NCI-H510A (cell line): ENCODE results near the gene DNASE2B.

Source experiments
- DNase-seq: peaks from one replicate; lab custom pipeline; 2025; lab: John Stamatoyannopoulos, UW

DNASE2B gene

GRCh38 chr1:84374991-84375696, 23.1 kb upstream of the DNASE2B start:
- DNase-seq: no peak

DNA sequence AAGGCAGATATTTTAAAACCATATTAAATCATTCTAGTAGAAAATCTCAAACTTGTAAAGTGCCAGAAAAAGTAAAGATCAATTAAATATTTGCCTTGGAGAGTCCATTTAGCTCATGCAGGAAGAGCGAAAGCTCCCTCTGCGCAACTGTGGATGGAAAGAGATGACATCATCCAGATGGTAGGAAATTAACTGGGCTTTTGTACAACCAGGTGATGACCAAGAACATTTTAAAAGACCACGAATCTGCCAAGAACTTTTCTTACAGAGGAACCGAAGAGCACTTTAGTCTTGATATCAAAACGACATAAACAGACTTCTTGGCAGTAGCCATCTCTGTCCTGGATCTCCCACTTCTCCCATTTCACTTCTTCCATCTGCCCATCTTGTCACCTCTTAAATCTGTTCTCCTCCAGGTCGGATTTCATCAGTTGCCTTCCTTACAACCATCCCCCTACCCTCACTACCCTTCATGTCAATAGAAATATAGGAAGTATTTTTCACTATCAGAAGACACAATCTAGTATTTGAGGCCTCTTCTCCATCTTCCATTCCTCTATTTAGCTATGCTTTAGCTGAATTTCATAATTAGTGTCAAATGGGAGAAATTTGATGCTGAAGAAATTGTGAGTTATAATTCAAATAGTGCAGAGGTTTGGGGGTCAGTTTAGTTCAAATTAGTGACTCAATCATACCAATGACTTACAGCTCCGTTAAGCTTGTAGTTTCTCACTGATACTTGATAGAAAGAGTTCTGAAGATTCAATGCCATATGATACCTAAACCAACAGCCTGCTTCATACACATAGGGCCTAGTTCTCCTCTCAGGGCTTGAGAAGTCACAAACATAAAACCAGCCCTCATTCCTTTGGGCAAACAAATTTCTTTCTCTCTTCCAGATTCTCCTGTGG, 22.0 kb upstream of the DNASE2B start:
- DNase-seq: no peak

- DNase-seq: no peak
These were observed 20.7 kb upstream of the DNASE2B start for GRCh38 chr1:84377480-84378095.

- DNase-seq: no peak
These were observed 19.0 kb upstream of the DNASE2B start for GRCh38 chr1:84379138-84379916.

DNA sequence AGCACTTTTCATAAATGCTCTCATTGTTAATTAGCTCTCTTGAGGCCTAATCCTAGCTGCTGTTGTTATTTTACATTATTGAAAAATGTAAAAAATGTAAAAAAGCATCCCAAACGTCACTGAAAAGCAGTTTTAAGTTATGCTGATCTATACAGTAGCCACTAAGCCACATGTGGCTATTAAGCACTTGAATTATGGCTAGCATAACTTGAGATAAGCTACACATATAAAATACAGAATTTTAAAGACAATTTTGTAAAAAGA, 18.4 kb upstream of the DNASE2B start:
- no peak for DNase-seq

GRCh38 chr1:84382127-84382526, 16.2 kb upstream of the DNASE2B start:
- no peak for DNase-seq

DNA sequence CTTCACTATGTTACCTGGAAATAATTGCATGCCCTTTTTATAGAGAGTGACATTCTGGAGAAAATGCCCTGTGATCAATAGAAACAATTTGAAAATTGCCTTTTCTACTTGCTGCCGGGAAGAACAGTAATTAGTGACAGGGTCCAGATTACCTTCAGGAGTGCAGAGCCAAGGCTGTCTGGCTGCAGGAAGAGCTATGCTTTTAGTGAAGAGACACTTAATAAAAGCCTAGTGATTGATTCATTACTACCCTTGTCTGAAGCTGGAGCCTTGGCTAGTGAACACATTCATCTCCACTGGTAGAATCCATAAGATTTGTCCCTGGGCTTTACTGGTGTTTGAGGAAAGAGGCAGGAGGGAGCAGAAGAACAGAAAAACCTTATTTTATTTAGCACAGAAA, 12.9 kb upstream of the DNASE2B start:
- no peak for DNase-seq

GRCh38 chr1:84386716-84387479, 11.4 kb upstream of the DNASE2B start:
- DNase-seq: no peak

DNA sequence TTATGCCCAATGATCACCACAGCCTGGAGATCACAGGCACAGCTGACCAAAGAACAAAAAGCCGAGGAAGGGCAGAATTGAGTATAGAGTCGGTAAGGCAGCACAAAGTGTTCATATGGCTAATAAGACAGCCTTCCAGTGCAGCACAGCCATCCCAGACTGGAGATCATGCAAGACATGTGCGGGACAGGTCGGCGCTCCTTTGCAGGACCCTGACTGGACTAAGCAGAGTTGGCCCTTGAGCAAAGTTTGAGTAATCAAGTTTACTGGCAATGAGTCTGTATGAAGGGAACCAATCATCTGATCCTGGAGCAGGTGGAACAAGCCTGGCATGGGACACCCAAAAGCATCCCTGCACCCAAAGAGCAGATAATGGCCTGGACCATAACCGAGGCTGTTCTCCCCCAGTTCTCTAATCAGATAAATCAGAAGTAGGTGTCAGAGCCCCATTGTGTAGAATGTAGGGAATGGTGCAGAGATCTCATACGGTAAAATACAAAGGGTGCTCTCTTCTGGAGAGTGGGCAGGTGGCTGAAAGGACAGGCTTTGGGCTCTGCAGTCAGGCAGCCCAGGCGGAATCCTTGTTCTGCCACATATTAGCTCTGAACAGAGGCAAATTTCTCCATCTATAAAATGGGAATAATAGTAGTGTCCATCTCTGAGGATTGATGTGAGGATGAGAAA, 10.7 kb upstream of the DNASE2B start:
- no peak for DNase-seq

DNA sequence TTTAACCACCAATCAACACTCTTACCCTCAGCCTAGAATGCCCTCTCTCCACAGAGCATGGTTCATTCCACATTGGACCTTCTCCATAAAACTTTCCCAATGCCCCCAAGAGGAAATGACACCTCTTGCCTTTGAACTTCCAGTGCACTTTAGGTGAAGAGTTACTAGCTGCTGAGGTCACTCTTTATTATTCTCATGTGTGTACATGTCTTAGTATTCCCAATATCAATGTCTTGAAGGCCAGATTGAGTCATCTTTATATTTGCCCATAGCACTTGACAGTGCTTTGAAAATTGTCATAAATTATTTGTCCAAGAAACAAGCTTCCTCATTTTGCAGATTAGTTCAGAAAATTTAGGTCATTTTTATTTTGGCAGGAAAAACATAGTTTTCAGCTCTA, 8.1 kb upstream of the DNASE2B start:
- no peak for DNase-seq

DNA sequence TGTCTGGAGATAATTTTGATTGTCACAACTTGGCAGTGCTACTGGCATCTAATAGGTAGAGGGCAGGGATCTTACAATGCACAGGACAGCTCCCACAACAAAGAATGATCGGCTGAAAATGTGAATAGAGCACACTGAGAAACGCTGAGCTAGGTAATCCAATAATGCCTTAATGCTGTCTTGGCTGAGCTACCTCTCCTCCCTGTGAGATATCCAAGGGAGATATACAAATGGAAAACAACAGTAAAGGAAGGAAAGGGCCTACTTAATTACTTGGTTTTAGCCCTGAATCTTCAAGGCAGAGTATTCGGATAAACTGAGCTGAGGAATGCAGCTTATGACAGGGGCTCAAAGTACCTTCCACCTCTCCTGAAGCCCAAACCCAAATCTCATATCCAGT, 2.9 kb downstream of the DNASE2B start:
- no peak for DNase-seq

DNA sequence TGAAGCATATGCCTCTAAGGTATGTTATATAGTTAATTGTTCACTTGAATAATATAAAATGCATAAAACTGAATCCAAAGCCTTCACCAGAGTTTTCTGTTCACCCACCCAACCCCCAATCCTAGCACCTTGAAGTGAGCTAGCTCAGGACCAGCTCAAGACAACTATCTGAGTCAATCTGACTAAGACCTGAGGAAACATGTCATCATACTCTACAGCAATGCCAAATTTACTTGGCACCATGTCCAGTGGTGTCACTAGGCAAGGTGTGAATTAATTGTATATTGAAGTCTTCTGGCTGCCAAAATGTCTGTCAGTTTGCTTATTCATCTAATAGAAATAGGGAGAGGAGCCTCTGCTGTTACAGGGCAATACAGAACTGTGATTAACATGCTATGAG, 3.8 kb downstream of the DNASE2B start:
- DNase-seq: no peak

- DNase-seq: no peak
These were observed 4.2 kb downstream of the DNASE2B start for GRCh38 chr1:84402501-84402900.

DNA sequence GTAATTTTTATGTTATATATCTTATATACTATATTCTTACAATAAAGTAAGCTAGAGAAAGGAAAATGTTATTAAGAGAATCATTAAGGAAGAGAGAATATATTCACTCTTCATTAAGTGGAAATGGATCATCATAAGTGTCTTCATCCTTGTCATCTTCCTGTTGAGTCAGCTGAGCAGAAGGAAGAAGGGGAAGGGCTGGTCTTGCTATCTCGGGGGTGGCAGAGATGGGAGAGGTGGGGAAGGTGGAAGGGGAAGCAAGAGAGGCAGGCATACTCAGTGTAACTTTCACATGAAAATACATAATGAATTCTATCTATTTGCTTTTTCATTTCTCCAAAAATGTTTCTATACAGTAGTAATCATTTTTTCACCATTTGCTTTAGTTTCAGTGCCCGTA, 5.1 kb downstream of the DNASE2B start:
- DNase-seq: no peak

GRCh38 chr1:84406346-84406861, 8.1 kb downstream of the DNASE2B start:
- DNase-seq: no peak

- no peak for DNase-seq
These were observed 9.2 kb downstream of the DNASE2B start for GRCh38 chr1:84407524-84407923.

- DNase-seq: no peak
These were observed 9.7 kb downstream of the DNASE2B start for GRCh38 chr1:84407958-84408422.

DNA sequence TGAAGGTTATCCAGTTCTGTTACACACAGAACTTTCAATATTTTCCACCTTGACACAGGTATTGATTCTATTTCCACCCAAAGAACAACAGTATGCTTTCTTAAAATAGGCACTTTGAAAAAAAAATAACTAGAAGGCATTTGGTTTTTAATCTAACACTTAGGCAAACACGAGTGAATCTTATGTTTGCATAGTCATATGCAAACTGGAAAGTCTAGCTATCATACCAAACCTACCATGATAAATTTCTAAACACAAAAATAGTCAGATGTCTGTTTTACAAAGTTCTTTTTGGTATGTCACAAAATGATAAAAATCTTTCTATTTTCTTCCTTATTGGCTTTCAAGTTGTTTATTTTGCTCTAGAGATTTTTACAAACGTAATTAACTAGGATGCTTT, 11.6 kb downstream of the DNASE2B start:
- no peak for DNase-seq

DNA sequence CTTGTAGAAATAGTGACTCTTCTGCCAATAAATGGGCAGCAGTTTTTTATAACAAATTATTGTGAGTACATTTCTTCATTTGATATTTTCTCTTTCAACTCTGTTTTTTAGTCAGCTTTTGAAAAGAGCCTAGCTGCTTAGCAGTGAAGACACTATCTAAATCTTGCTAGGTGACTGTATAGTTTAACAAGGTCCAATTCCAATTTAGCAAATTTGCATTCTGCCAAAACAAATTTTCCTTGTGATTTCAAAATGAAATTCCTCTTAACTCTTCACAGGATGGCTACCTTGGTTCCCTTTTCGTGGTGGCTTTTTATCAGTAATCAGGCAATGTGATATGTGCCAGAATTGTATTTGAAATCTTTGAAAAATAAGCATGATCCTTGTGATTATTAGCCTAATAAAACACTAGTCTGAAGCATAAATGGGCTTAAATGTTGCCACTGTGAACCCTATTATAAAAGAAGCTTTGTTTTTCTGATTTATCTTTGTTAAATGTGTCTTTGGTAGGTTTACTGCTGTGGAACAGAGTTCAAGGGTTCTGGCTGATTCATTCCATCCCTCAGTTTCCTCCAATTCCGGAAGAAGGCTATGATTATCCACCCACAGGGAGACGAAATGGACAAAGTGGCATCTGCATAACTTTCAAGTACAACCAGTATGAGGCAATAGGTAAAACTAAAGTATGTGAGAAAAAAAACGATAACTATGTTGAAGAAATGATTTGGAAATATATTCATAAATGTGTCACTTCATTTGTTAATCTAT, 12.2 kb downstream of the DNASE2B start:
- no peak for DNase-seq
